Neural cell (in vitro differentiated cells): ENCODE data around the gene CCNY.

Experiments
- CTCF ChIP-seq: fragments of 450-650 bp; IDR thresholded peaks from 2 replicates; pipeline ENCODE4 v1.5.1; 2014; ENCODE audit warnings: antibody characterized with exemption, mild to moderate bottlenecking, moderate library complexity; ENCODE audit not compliant: poor library complexity, severe bottlenecking
- EP300 ChIP-seq: fragments of 450-650 bp; conservative IDR thresholded peaks from 2 replicates; pipeline ENCODE4 v1.6.1; 2014; ENCODE audit warnings: antibody characterized with exemption, mild to moderate bottlenecking, moderate library complexity; ENCODE audit not compliant: poor library complexity, severe bottlenecking
- EZH2 ChIP-seq: fragments of 200-600, 300-800 bp; shearing (Covaris generic), sonication (generic); IDR thresholded peaks from 2 replicates; pipeline ENCODE4 v1.6.1; 2014; ENCODE audit warnings: antibody characterized with exemption, low read length, borderline replicate concordance, mild to moderate bottlenecking; ENCODE audit not compliant: insufficient read depth, poor library complexity, severe bottlenecking
- MXI1 ChIP-seq: fragments of 450-650 bp; conservative IDR thresholded peaks from 2 replicates; pipeline ENCODE4 v1.6.1; 2014; ENCODE audit warnings: antibody characterized with exemption, mild to moderate bottlenecking; ENCODE audit not compliant: poor library complexity, severe bottlenecking
- POLR2AphosphoS5 ChIP-seq: IDR thresholded peaks from 2 replicates; pipeline ENCODE4 v1.6.1; 2012
- RAD21 ChIP-seq: fragments of 450-650 bp; conservative IDR thresholded peaks from 2 replicates; pipeline ENCODE4 v1.6.1; 2014; ENCODE audit warnings: antibody characterized with exemption, mild to moderate bottlenecking, moderate library complexity
- REST ChIP-seq: IDR thresholded peaks from 2 replicates; pipeline ENCODE4 v1.6.1; 2012; ENCODE audit warnings: borderline replicate concordance
- SMC3 ChIP-seq: fragments of 450-650 bp; conservative IDR thresholded peaks from 2 replicates; pipeline ENCODE4 v1.6.1; 2014; ENCODE audit warnings: antibody characterized with exemption, mild to moderate bottlenecking, moderate library complexity; ENCODE audit not compliant: poor library complexity
- TAF1 ChIP-seq: IDR thresholded peaks from 2 replicates; pipeline ENCODE4 v1.6.1; 2012; ENCODE audit warnings: low read depth

DNA sequence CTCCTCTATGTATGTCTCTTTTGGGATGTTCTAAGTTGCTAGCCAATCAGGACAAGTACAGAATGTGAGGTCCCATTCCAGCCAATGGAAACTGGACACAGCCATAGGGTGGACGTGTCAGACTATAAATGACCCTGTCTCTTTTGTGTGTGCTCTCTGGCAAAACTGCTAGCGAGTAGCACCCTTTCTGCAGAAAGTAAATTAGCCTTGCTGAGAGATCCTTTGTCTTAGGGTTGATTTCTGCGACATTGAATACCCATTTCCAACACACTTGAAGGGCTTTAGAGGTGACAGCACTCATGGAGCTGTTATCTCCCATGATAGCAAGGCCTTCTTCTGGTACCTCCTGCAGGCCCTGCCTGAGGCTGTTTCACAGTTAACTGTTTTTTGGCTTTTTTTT lies 107.5 kb downstream of the CCNY start:
- TF ChIP-seq POLR2AphosphoS5 (no peak), CTCF (no peak), SMC3 (no peak), EZH2 (no peak), TAF1 (no peak), RAD21 (no peak), REST (no peak), EP300 (no peak), MXI1 (no peak)
